GM12878 (cell line): ENCODE data around the gene CCL22. TPM values are rescaled to one million over a fixed set of nuclear protein-coding genes. Genes with fewer than 3 reads are reported as not detected.
A peak's percentile ranks its signal among the peaks of the same experiment; 100 is the strongest.

Experiments used
- ATAC-seq: fragments of 200-7000 bp; cut with Tn5 transposase; 3 replicates; pipeline ENCODE4 v1.9.1; 2020; ENCODE audit warnings: mild to moderate bottlenecking, moderate library complexity
- BruUV-seq: library from RNA; stranded (reverse); fragments of 400-500 nt; replicated peaks from 2 replicates; lab custom pipeline; 2021; lab: Mats Ljungman, UMichigan
- CTCF ChIA-PET: fragments of 300-600 bp; sonication (Branson Sonifier 250); formaldehyde crosslinking; extraction: SDS; loops from one replicate; lab custom pipeline; 2021; ENCODE audit warnings: inconsistent platforms; lab: Yijun Ruan, JAX
- POLR2A ChIA-PET: fragments of 350-600 bp; formaldehyde crosslinking; extraction: SDS; loops from one replicate; lab custom pipeline; 2021; ENCODE audit warnings: inconsistent platforms; lab: Charles Lee
- RAD21 ChIA-PET: fragments of 300-600 bp; sonication (Branson Sonifier 250); formaldehyde crosslinking; loops from one replicate; lab custom pipeline; 2023; ENCODE audit warnings: antibody characterized with exemption; ENCODE audit not compliant: unreplicated experiment; lab: Charles Lee
- SMC1A ChIA-PET: fragments of 300-600 bp; sonication (Branson Sonifier 250); formaldehyde crosslinking; loops from one replicate; lab custom pipeline; 2023; ENCODE audit not compliant: unreplicated experiment, uncharacterized antibody; lab: Charles Lee
- DNase-seq: peaks from one replicate; pipeline ENCODE4 v3.0.0-alpha.2; 2011; ENCODE audit warnings: low read depth, low spot score
- FAIRE-seq: peaks from 3 replicates; lab custom pipeline; 2011; peaks lifted over from hg19 to GRCh38; lab: Jason Lieb, UNC
- H2AFZ ChIP-seq: 2 replicates; pipeline ENCODE4 v1.6.0; 2011; ENCODE audit warnings: low read depth, low read length, control low read depth; ENCODE audit not compliant: control insufficient read depth
- H3K27ac ChIP-seq: 2 replicates; pipeline ENCODE4 v1.5.1; 2011; ENCODE audit warnings: control low read depth; ENCODE audit not compliant: control insufficient read depth, insufficient read depth
- H3K27me3 ChIP-seq, 2 experiments: replicated peaks in 1 of 2; 2 replicates each; pipeline versions ENCODE4 v1.6.0 to v1.6.1; 2011; ENCODE audit warnings: low read length in 1 of 2; ENCODE audit not compliant: control insufficient read depth in 2 of 2, insufficient read depth in 2 of 2
- H3K36me3 ChIP-seq, 2 experiments: 2 replicates each; pipeline ENCODE4 v1.5.1; 2011; ENCODE audit warnings: low read length in 1 of 2; ENCODE audit not compliant: control insufficient read depth in 2 of 2, insufficient read depth in 2 of 2
- H3K4me1 ChIP-seq: 2 replicates; pipeline ENCODE4 v1.6.1; 2011; ENCODE audit warnings: mild to moderate bottlenecking, low read length, moderate library complexity, mixed read lengths; ENCODE audit not compliant: control insufficient read depth, insufficient read depth
- H3K4me2 ChIP-seq: 2 replicates; pipeline ENCODE4 v1.6.0; 2011; ENCODE audit warnings: control low read depth; ENCODE audit not compliant: control insufficient read depth, insufficient read depth
- H3K4me3 ChIP-seq: fragments of 200-600 bp; sonication (generic); 2 replicates; pipeline ENCODE4 v1.5.1; 2016
- H3K79me2 ChIP-seq: 2 replicates; pipeline ENCODE4 v1.6.0; 2011; ENCODE audit warnings: low read length; ENCODE audit not compliant: control insufficient read depth, insufficient read depth
- H3K9ac ChIP-seq: 2 replicates; pipeline ENCODE4 v1.8.0; 2011; ENCODE audit warnings: low read length, control low read depth, mixed read lengths; ENCODE audit not compliant: control insufficient read depth, insufficient read depth
- H3K9me3 ChIP-seq: replicated peaks from 3 replicates; pipeline ENCODE4 v1.5.1; 2011; ENCODE audit warnings: mild to moderate bottlenecking, low read length; ENCODE audit not compliant: control insufficient read depth, insufficient read depth
- H4K20me1 ChIP-seq: 2 replicates; pipeline ENCODE4 v1.6.0; 2011; ENCODE audit not compliant: control insufficient read depth, insufficient read depth
- BCL3 ChIP-seq: IDR thresholded peaks from 2 replicates; pipeline ENCODE4 v1.6.1; 2011; ENCODE audit warnings: borderline replicate concordance, low read depth, mild to moderate bottlenecking, moderate library complexity, low read length; ENCODE audit not compliant: insufficient read depth, poor library complexity, severe bottlenecking
- CBFB ChIP-seq: IDR thresholded peaks from 2 replicates; pipeline ENCODE4 v1.6.1; 2016; ENCODE audit warnings: antibody characterized with exemption, low read depth
- CREB1 ChIP-seq: IDR thresholded peaks from 2 replicates; pipeline ENCODE4 v1.6.1; 2012; ENCODE audit warnings: low read depth, mild to moderate bottlenecking, inconsistent platforms
- EGR1 ChIP-seq, 2 experiments: IDR thresholded peaks; 1 replicate in 1 of 2; 2 replicates in 1 of 2; pipeline ENCODE4 v1.6.1; 2011 to 2012; ENCODE audit warnings: low read depth in 2 of 2, low read length in 2 of 2, borderline replicate concordance in 1 of 2, mild to moderate bottlenecking in 1 of 2, moderate library complexity in 1 of 2
- FOXM1 ChIP-seq: IDR thresholded peaks from 2 replicates; pipeline ENCODE4 v1.6.1; 2012; ENCODE audit warnings: low read depth, mild to moderate bottlenecking, inconsistent platforms, low read length, moderate library complexity
- KAT2A ChIP-seq: conservative IDR thresholded peaks from 2 replicates; pipeline ENCODE4 v1.6.1; 2011; ENCODE audit warnings: low read depth, low read length; ENCODE audit not compliant: control insufficient read depth
- MTA3 ChIP-seq: IDR thresholded peaks from 2 replicates; pipeline ENCODE4 v1.6.1; 2012; ENCODE audit warnings: low read length, inconsistent platforms, borderline replicate concordance
- PML ChIP-seq: IDR thresholded peaks from 2 replicates; pipeline ENCODE4 v1.6.1; 2012; ENCODE audit warnings: low read length, inconsistent platforms
- POLR2A ChIP-seq: IDR thresholded peaks from 2 replicates; pipeline ENCODE4 v1.6.1; 2011; ENCODE audit warnings: low read depth, mild to moderate bottlenecking, low read length
- POLR2AphosphoS2 ChIP-seq: IDR thresholded peaks from 2 replicates; pipeline ENCODE4 v1.6.1; 2011; ENCODE audit warnings: low read depth, mild to moderate bottlenecking, low read length, improper control_type of control experiment, moderate library complexity
- POLR2AphosphoS5 ChIP-seq: IDR thresholded peaks from 2 replicates; pipeline ENCODE4 v1.6.1; 2011; ENCODE audit warnings: mild to moderate bottlenecking, low read length, inconsistent platforms
- RUNX3 ChIP-seq: IDR thresholded peaks from 2 replicates; pipeline ENCODE4 v1.6.1; 2012; ENCODE audit warnings: low read length, inconsistent platforms
- SIX5 ChIP-seq: IDR thresholded peaks from 2 replicates; pipeline ENCODE4 v1.6.1; 2011; ENCODE audit warnings: mild to moderate bottlenecking, low read depth, low read length, moderate library complexity; ENCODE audit not compliant: severe bottlenecking
- SMAD5 ChIP-seq: IDR thresholded peaks from 2 replicates; pipeline ENCODE4 v1.6.1; 2016; ENCODE audit warnings: antibody characterized with exemption, low read depth
- ZBED1 ChIP-seq: IDR thresholded peaks from 2 replicates; pipeline ENCODE4 v1.6.1; 2016; ENCODE audit warnings: borderline replicate concordance
- ZNF687 ChIP-seq: fragments of 450-650 bp; IDR thresholded peaks from 2 replicates; pipeline ENCODE4 v1.6.1; 2017; ENCODE audit warnings: mild to moderate bottlenecking, moderate library complexity
- WGBS: methylation state at CpG from one replicate; pipeline ENCODE4 v1.1.6; 2016; ENCODE audit warnings: low lambda C conversion rate; ENCODE audit not compliant: insufficient replicate concordance, insufficient coverage; ENCODE audit errors: missing lambda C conversion rate; 5-methylcytosine and 5-hydroxymethylcytosine counted together
- in situ Hi-C: fragments of 300-500 bp; cut with MboI; formaldehyde crosslinking; loops from 9 replicates; pipeline ENCODE4 v1.14.3; 2018; ENCODE audit warnings: mixed read lengths
- intact Hi-C: fragments of 100-400 bp; cut with micrococcal nuclease; formaldehyde crosslinking; loops from one replicate; pipeline ENCODE4 v1.14.2; 2022; ENCODE audit not compliant: unreplicated experiment
- polyA plus RNA-seq, 11 experiments: library from polyadenylated mRNA; depleted of rRNA in 4 of 11; unstranded in 6 of 11; stranded (reverse) in 5 of 11; fragments of >200 nt; fragmentation: Nextera tagmentation in 4 of 11; fragmentation: Illumina TruSeq in 1 of 11; extraction: Ambion mirVana in 4 of 11; extraction: Trizol in 1 of 11; gene quantifications; 1 replicate in 1 of 11; 2 replicates in 10 of 11; pipeline versions ENCODE4 v1.2.1 to v1.2.3, GENCODE V29; 2011 to 2016; ENCODE audit warnings: inconsistent platforms in 2 of 11, missing spikeins in 2 of 11, low read depth in 1 of 11
- total RNA-seq, 4 experiments: library from RNA; depleted of rRNA in 3 of 4; stranded (reverse); fragments of >200 nt in 3 of 4; fragmentation: Illumina TruSeq in 1 of 4; extraction: Trizol in 1 of 4; gene quantifications; 2 replicates each; pipeline versions ENCODE4 v1.2.1 to v1.2.3, GENCODE V29; 2013 to 2021

Gene CCL22
- total and polyA plus RNA-seq, 10 of the 15 experiments (the other 5 are each of a cell fraction or from before 2014, with no cell fraction given), result 38.0 to 704 (median 349) TPM

GRCh38 chr16:57366544-57367040 lies 8.0 kb downstream of the CCL22 start:
- ChIA-PET POLR2A (interaction anchor here (0.6 to 1.4 kb wide), 5 partner anchors 11 to 50 kb away, joined by 3 to 5 read pairs (median 3); no protein-coding TSS in a partner anchor), SMC1A (interaction anchor here (0.7 to 1.0 kb wide), 3 partner anchors 46 to 92 kb away, joined by 3 to 4 read pairs (median 3); no protein-coding TSS in a partner anchor), RAD21 (interaction anchor here (1.1 to 2.4 kb wide), 6 partner anchors 9 to 65 kb away, joined by 3 to 11 read pairs (median 6); no protein-coding TSS in a partner anchor), CTCF (interaction anchor here (1.3 to 1.4 kb wide), 2 partner anchors 11 to 51 kb away, joined by 4 to 6 read pairs; no protein-coding TSS in a partner anchor)
- H2AFZ ChIP-seq, result no peak overlapping the region
- H3K4me2 ChIP-seq, result no peak overlapping the region
- TF ChIP-seq RUNX3 (peak; percentile 39), BCL3 (peak; percentile 75), MTA3 (peak; percentile 93), ZBED1 (0 out of 2 replicates have a peak, but pooled peaks have one; percentile 5), EGR1 (IDR thresholded peaks at IDR 0.05; ENCODE audit: borderline replicate concordance in 1 of 2, low read depth in 2 of 2, low read length in 2 of 2) (peak in 1 of 2 experiments; percentile 32; a peak in 1 of 3 replicates), POLR2AphosphoS2 (peak; percentile 64; the same call in 1 of the 2 replicates), POLR2AphosphoS5 (0 out of 2 replicates have a peak, but pooled peaks have one; percentile 9), KAT2A (no peak), FOXM1 (no peak; the same call in 1 of the 2 replicates), PML (peak; percentile 67; the same call in 1 of the 2 replicates), CBFB (peak; percentile 72), POLR2A (peak; percentile 55), SMAD5 (peak; percentile 34; the same call in 1 of the 2 replicates), SIX5 (no peak), ZNF687 (0 out of 2 replicates have a peak, but pooled peaks have one; percentile 24), CREB1 (0 out of 2 replicates have a peak, but pooled peaks have one; percentile 7)
- TF ChIP-seq, all 136 proteins: peak for 13
- FAIRE-seq (no peak), DNase-seq (no peak), ATAC-seq (peak; percentile 45)
- Histone ChIP-seq H3K4me3 (no peak overlapping the region), H3K27me3 (no peaks in the 10 kb centered on the region), H3K9me3 (no peaks in the 10 kb centered on the region), H3K36me3 (no peaks in the 10 kb centered on the region; a peak in 1 of 4 replicates), H3K27ac (no peak overlapping the region), H3K9ac (no peak overlapping the region), H3K79me2 (no peaks in the 10 kb centered on the region), H3K4me1 (no peaks in the 10 kb centered on the region), H4K20me1 (no peaks in the 10 kb centered on the region)
- in situ Hi-C loops, result no loop called here
- no TSS peak for BruUV-seq
- intact Hi-C loops, result no loop called here
- 30% methylated on average over 6 of the region's 6 CpGs for WGBS
